DOHH2 (cell line): ENCODE data around the gene ITGA2B.
"Not testable (repeated sequence)": the region's sequence is repeated elsewhere in the genome, so short reads cannot be mapped to it uniquely, and the experiment has no call there.

Experiments used
- H3F3A ChIP-seq: fragments of 200-600 bp; sonication (generic), shearing (Covaris generic); 2 replicates; pipeline ENCODE4 v1.6.0; 2016; ENCODE audit warnings: antibody characterized with exemption, mild to moderate bottlenecking; ENCODE audit not compliant: control insufficient read depth, insufficient read depth
- H3K27ac ChIP-seq: fragments of 200-600 bp; sonication (generic); 2 replicates; pipeline ENCODE4 v1.5.1; 2014; ENCODE audit warnings: low read depth, mild to moderate bottlenecking, low read length, moderate library complexity
- H3K27me3 ChIP-seq: fragments of 200-600 bp; sonication (generic); 2 replicates; pipeline ENCODE4 v1.6.1; 2014; ENCODE audit warnings: mild to moderate bottlenecking, low read length, mixed read lengths; ENCODE audit not compliant: control insufficient read depth
- H3K36me3 ChIP-seq: fragments of 200-600 bp; sonication (generic); 2 replicates; pipeline ENCODE4 v1.6.1; 2014; ENCODE audit warnings: mild to moderate bottlenecking, low read length, moderate library complexity, mixed read lengths; ENCODE audit not compliant: control insufficient read depth
- H3K4me1 ChIP-seq: fragments of 200-600 bp; sonication (generic); 2 replicates; pipeline ENCODE4 v1.6.1; 2014; ENCODE audit warnings: mild to moderate bottlenecking, low read length, mixed read lengths; ENCODE audit not compliant: control insufficient read depth
- H3K4me2 ChIP-seq: fragments of 200-600 bp; sonication (generic); 2 replicates; pipeline ENCODE4 v1.6.0; 2014; ENCODE audit warnings: mild to moderate bottlenecking, low read length, moderate library complexity
- H3K4me3 ChIP-seq: fragments of 200-600 bp; sonication (generic); 2 replicates; pipeline ENCODE4 v1.5.1; 2014; ENCODE audit warnings: mild to moderate bottlenecking, low read length, mixed read lengths
- H3K79me2 ChIP-seq: fragments of 200-600 bp; sonication (generic); 2 replicates; pipeline ENCODE4 v1.6.1; 2014; ENCODE audit warnings: mild to moderate bottlenecking, low read length, mixed read lengths; ENCODE audit not compliant: control insufficient read depth
- H3K9me2 ChIP-seq: fragments of 200-600 bp; sonication (generic); replicated peaks from 2 replicates; pipeline ENCODE4 v1.6.1; 2014; ENCODE audit warnings: mild to moderate bottlenecking, low read length, mixed read lengths; ENCODE audit not compliant: control insufficient read depth
- H3K9me3 ChIP-seq: fragments of 200-600 bp; sonication (generic); 2 replicates; pipeline ENCODE4 v1.6.1; 2014; ENCODE audit warnings: antibody characterized with exemption, low read length, mixed read lengths; ENCODE audit not compliant: control insufficient read depth, insufficient read depth
- H4K20me1 ChIP-seq: fragments of 200-600 bp; sonication (generic); 2 replicates; pipeline ENCODE4 v1.6.0; 2014; ENCODE audit warnings: low read depth, mild to moderate bottlenecking, antibody characterized with exemption, low read length, moderate library complexity; ENCODE audit not compliant: control insufficient read depth, insufficient read depth
- CTCF ChIP-seq: fragments of 200-600 bp; sonication (generic); IDR thresholded peaks from one replicate; pipeline ENCODE4 v1.5.1; 2014; ENCODE audit warnings: antibody characterized with exemption, mild to moderate bottlenecking, low read depth, low read length; ENCODE audit not compliant: poor library complexity, severe bottlenecking
- EZH2phosphoT487 ChIP-seq: fragments of 200-600 bp; sonication (generic); IDR thresholded peaks from 2 replicates; pipeline ENCODE4 v1.6.1; 2017; ENCODE audit warnings: borderline replicate concordance, mild to moderate bottlenecking, antibody characterized with exemption, low read length, moderate library complexity, mixed read lengths

ITGA2B gene

DNA sequence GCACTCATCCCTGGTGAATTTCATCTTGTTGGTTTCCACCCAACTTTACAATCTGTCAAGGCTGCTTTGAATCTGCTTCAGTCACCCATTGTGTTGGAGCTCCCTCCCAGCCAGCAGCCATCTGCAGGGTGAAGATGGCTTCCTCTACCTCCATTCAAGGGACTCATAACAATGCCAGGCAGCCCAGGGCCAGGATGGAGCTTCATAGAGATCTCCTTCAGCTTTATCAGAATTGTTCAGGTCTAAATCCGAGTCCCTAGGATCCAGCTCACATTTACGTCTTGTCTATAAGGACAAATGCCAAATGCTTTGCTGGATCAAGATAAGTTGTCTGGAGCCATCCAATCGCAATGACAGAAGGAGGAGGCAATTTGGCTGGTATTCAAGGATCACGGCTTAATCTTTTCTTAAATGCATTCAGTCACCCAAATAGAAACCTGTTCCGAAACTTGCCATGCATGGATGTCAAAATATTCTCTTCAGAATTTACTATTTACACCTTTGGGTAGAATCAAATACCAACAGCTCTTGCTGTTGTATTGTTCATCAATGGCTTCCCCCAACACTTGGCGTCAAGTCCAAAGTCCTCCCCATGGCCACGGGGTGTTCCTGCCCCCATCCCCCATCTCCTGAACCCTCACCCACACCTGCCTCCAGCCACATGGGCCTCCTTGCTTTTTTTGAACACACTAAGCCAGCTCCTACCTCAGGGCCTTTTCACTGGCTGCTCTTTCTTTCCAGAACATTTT, 22.0 kb downstream of the ITGA2B start:
- no peaks in the 10 kb centered on the region for H3K36me3 ChIP-seq
- H3K9me2 ChIP-seq = no peaks in the 10 kb centered on the region
- no peak overlapping the region for H3K4me3 ChIP-seq
- peaks cover 37% of the 10 kb centered on the region for H3K27me3 ChIP-seq
- H3F3A ChIP-seq = no peaks in the 10 kb centered on the region
- peaks cover 15% of the 10 kb centered on the region for H3K4me1 ChIP-seq
- no peak overlapping the region for H3K4me2 ChIP-seq
- no peaks in the 10 kb centered on the region for H3K9me3 ChIP-seq
- no peaks in the 10 kb centered on the region for H4K20me1 ChIP-seq
- H3K79me2 ChIP-seq = no peaks in the 10 kb centered on the region
- no peak for TF ChIP-seq EZH2phosphoT487
- no peak for TF ChIP-seq CTCF
- no peak overlapping the region for H3K27ac ChIP-seq

GRCh38 chr17:44365051-44365450, 24.4 kb downstream of the ITGA2B start:
- H3K79me2 ChIP-seq, H3K9me2 ChIP-seq, H4K20me1 ChIP-seq, H3K36me3 ChIP-seq, H3K4me3 ChIP-seq, H3K27ac ChIP-seq, H3K9me3 ChIP-seq, H3K4me2 ChIP-seq, H3F3A ChIP-seq: not testable (repeated sequence)
- Histone ChIP-seq H3K27me3 (peaks cover 40% of the 10 kb centered on the region), H3K4me1 (peaks cover 39% of the 10 kb centered on the region)

- H3K36me3 ChIP-seq = no peaks in the 10 kb centered on the region
Measured at GRCh38 chr17:44363613-44364159, 25.8 kb downstream of the ITGA2B start, which contains the start of gene FAM171A2. Gene FAM171A2 (minus strand): TSS chr17:44363853. CDS start chr17:44363714, 139 bp downstream.

More at GRCh38 chr17:44363613-44364159, 25.8 kb downstream of the ITGA2B start, which contains the start of gene FAM171A2:
- Histone ChIP-seq H3K4me2 (peak within 1 kb of the TSS; percentile 95), H3K9me2 (no peaks in the 10 kb centered on the region), H3K27ac (no peak within 1 kb of the TSS), H3F3A (no peaks in the 10 kb centered on the region), H3K4me1 (peaks cover 52% of the 10 kb centered on the region), H3K79me2 (no peaks in the 10 kb centered on the region), H4K20me1 (no peaks in the 10 kb centered on the region), H3K4me3 (peak within 1 kb of the TSS; percentile 80), H3K9me3 (no peaks in the 10 kb centered on the region), H3K27me3 (peaks cover 40% of the 10 kb centered on the region)
- peak; percentile 68 for TF ChIP-seq CTCF
- TF ChIP-seq EZH2phosphoT487 = no peak
